ELF-1 (cell line): ENCODE data around the gene FAM221B.

Experiments used
- DNase-seq: peaks from one replicate; pipeline ENCODE4 v3.0.0-alpha.2; 2016; ENCODE audit warnings: low read depth, low spot score

The FAM221B gene

DNA sequence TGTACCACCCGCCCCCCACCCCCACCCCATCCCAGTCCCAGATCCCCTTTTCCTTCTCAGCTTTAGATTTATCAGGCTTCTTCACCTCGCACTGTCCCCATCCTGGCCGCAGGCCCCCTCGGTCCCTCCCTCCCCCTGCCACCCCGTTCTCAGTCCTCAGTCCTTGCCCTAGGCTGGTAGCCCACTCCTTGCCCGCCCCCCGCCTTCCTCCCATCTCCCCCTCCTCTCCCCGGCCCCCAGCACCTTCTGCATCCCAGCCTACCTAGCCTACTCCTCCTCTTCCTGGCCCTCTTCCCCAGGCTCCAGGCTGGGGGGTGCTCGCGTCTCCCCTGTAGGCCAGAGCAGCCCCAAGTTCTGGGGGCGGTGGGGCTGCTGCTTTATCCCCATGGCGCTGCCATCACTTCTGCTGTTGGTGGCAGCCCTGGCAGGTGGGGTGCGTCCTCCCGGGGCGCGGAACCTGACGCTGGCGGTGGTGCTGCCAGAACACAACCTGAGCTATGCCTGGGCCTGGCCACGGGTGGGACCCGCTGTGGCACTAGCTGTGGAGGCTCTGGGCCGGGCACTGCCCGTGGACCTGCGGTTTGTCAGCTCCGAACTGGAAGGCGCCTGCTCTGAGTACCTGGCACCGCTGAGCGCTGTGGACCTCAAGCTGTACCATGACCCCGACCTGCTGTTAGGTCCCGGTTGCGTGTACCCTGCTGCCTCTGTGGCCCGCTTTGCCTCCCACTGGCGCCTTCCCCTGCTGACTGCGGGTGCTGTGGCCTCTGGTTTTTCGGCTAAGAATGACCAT lies 36.3 kb downstream of the FAM221B start:
- no peak for DNase-seq

DNA sequence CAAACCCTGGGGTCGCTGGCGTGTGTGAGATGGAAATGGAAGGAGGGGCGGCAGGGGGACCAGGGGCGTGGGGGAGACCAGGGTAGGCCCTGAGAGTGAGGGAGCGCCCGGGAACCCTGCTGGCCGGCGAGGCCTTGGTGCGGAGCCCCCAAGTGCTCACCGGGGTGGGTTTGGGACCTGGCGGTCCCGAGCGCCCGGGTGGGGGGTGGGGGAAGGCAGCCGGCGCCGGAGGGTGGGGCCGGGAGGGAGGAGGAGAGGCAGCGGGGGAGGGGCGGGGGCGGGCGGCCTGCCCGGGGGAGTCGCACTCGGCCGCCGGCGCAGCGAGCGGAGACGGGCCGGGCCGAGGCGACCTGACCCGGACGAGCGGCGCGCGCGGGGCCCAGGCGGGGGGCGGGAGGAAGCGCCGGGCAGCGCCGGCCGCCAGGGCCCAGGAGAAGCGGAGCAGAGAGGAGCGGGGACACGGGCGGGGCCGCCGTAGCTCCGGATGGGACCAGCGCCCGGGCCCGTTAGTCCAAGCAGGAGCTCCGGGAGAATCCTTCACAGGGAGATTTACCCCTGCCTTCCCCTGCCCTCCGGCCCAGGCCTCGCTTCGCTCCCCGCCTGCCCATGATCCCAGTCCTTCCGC lies 37.1 kb downstream of the FAM221B start, which contains the start of gene NPR2:
NPR2 (plus strand) TSS at position 295 of the 625 bp plus-strand sequence. CDS start 818 bp downstream, outside the sequence.
- DNase-seq = peak; percentile 21

- peak; percentile 86 for DNase-seq
These were observed 37.9 kb downstream of the FAM221B start for GRCh38 chr9:35790385-35791296.

GRCh38 chr9:35790025-35790384 lies 38.5 kb downstream of the FAM221B start:
- no peak for DNase-seq

- DNase-seq = no peak
These were observed 39.0 kb downstream of the FAM221B start for GRCh38 chr9:35789541-35789940.

GRCh38 chr9:35783418-35783817 lies 45.1 kb downstream of the FAM221B start:
- DNase-seq = no peak

DNA sequence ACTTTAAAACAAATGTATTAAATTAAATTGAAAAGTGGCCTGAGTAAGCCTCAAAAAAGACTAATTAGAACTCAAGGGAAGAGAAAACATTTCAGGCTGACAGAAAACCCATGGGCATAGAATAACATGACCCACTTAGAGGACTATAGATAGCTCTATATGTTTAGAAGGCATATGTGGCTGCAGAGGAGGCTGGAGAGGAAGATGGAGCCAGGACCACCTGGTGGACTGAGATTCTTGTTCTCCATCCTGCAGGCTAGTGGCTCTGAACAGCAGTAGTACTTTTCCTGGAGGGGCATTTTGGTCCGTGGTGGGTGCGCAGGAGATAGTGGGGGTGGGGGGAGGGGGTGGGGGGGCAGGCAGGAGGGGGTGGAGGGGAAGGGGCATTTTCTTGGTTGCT lies 47.5 kb downstream of the FAM221B start:
- no peak for DNase-seq

DNA sequence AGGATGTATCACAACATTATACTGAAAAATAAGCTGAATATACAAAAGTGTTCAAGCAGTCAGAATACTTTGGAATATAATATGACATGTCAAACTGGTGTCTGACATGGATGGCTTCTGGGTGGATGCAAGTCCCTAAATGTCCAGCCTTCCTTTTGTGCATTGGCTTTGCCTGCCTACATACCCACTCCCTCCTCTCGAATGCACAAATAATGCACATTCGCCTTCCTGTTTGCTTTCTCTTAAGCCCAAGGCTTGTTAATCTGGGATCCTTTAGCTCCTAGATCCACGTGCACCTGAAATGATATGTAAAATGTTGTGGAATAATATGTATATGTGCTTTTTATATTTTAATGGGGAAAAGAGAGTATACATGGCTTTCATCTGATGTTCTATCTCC lies 50.0 kb downstream of the FAM221B start:
- no peak for DNase-seq

DNA sequence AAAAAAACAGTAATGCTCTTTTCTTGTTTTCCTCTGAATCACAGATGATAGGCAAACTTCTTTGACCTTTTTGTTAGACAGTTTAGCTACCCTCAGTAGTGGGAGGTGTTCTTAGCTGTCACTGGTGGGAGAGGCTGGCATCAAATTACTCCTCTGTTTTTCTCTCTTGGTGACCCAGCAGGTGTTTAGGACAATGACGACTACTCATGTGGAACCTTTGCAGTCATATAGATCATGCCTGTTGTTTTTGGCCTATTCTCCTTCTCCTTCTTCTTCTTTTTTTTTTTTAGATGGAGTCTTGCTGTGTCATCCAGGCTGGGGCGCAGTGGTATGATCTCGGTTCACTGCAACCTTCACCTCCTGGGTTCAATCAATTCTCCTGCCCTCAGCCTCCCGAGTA lies 52.5 kb downstream of the FAM221B start:
- no peak for DNase-seq

- peak; percentile 8 for DNase-seq
These were observed 53.5 kb downstream of the FAM221B start for GRCh38 chr9:35774907-35775635.

- DNase-seq = no peak
These were observed 56.6 kb downstream of the FAM221B start for GRCh38 chr9:35771943-35772342.

- no peak for DNase-seq
These were observed 57.0 kb downstream of the FAM221B start for GRCh38 chr9:35771534-35771933.

DNA sequence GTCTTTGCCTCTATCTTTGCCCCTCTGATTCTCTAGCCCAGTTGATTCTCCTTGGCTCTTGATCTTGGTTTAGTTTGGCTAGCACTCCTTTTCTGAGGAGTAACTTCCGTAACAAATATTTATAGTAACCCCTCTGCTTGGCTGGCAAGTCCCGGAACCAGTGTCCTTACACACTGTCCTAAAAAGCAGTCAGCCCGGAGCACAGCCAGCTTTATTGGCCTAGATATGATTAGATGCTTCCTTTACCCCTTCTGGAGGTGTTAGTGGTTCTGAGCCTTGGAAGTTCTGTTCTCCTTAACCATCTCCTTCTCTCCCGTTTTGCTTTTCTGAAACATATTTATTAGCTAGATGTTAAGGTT lies 57.5 kb downstream of the FAM221B start:
- DNase-seq = no peak

DNA sequence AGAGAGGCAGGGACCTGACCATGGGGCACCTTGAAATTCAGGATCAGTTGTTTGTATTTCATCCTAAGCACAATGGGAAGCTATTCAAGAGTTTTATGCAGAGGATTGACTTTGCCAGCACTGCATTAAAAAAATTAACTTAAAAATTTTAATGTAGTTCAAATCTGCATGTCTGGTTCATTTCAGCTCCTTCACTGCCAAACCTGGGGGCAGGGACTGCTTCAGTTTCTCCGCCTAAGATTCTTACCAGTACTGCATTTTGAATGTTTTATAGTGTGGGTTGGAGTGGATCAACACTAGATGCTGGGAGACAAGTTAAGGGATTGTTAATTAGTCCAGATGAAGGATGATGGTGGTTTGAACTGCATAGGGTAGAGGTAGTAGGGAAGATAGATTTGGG lies 58.8 kb downstream of the FAM221B start:
- DNase-seq = no peak

GRCh38 chr9:35767458-35767857 lies 61.1 kb downstream of the FAM221B start:
- DNase-seq = no peak

DNA sequence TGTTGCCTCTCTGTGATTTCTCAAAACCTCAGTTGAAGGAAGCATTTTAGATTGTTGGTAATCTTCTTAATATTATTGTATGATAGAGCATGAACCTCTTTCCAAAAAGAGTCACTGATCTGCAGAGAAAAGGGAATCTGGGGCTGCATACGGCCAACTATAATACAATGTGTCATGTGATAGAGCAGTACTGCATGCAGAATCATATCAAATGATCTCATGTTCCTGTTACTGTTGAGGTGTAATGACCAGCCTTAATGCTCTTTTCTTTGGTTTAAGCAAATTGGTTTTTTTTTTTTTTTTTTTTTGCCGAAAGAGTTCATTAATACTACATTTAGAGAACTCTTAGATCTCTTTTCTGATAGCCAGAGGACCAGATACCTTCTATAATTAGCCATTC lies 61.5 kb downstream of the FAM221B start:
- DNase-seq = no peak
